Activated naive CD4-positive, alpha-beta T cell treated with anti-CD3 and anti-CD28 coated beads, Interleukin-2, amount 50 U/mL, for 24 hours (primary cell): ENCODE results near the gene MAP6.
A peak's percentile ranks its signal among the peaks of the same experiment; 100 is the strongest.

Experiments used
- H3K27ac Mint-ChIP-seq: one replicate; pipeline ENCODE4 v1.8.0; 2021; ENCODE audit warnings: mild to moderate bottlenecking, mixed read lengths
- H3K27me3 Mint-ChIP-seq: one replicate; pipeline ENCODE4 v1.8.0; 2021; ENCODE audit warnings: mixed read lengths
- H3K36me3 Mint-ChIP-seq: one replicate; pipeline ENCODE4 v1.8.0; 2021; ENCODE audit warnings: mixed read lengths
- H3K4me1 Mint-ChIP-seq: one replicate; pipeline ENCODE4 v1.8.0; 2021; ENCODE audit warnings: mixed read lengths
- H3K4me3 Mint-ChIP-seq: one replicate; pipeline ENCODE4 v1.8.0; 2021; ENCODE audit warnings: mild to moderate bottlenecking, mixed read lengths
- H3K9me3 Mint-ChIP-seq: one replicate; pipeline ENCODE4 v1.8.0; 2021; ENCODE audit warnings: mixed read lengths

Gene MAP6

DNA sequence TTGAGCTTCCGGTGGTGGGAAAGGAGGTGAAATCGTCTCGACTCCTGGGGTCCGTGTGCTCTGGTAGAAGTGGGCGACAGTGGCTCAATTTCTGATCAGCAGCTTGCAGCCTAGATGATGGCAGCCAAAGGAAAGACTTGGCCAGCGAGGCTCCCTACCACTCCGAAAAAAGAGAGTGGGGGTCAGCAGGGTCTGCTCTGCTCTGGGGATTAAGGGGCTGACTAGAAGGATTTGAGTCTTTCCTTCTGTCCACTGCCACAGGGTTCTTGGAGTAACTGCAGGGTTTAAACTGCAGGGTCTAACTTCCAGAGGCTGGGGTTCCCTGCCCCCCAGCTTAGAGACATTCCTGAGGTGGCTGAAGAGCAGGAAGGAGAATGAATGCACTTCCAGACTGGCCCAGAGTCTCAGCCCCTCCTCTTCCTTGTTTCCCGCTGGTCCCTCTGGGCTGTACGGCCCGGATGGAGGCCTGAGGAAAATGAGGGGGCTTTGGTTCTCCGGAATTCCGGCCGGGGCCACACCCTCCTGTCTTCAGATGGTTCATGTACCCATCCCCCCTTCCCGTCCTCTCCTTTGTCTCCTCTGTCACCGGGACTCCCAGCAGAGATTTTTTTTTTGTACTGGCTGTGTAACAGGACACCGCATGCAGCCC lies 105.9 kb downstream of the MAP6 start:
- Mint-ChIP-seq H3K9me3 (no peaks in the 10 kb centered on the region), H3K36me3 (no peaks in the 10 kb centered on the region), H3K4me3 (peak overlapping the region; percentile 99), H3K27ac (peak overlapping the region; percentile 96), H3K4me1 (peaks cover 39% of the 10 kb centered on the region), H3K27me3 (no peaks in the 10 kb centered on the region)

DNA sequence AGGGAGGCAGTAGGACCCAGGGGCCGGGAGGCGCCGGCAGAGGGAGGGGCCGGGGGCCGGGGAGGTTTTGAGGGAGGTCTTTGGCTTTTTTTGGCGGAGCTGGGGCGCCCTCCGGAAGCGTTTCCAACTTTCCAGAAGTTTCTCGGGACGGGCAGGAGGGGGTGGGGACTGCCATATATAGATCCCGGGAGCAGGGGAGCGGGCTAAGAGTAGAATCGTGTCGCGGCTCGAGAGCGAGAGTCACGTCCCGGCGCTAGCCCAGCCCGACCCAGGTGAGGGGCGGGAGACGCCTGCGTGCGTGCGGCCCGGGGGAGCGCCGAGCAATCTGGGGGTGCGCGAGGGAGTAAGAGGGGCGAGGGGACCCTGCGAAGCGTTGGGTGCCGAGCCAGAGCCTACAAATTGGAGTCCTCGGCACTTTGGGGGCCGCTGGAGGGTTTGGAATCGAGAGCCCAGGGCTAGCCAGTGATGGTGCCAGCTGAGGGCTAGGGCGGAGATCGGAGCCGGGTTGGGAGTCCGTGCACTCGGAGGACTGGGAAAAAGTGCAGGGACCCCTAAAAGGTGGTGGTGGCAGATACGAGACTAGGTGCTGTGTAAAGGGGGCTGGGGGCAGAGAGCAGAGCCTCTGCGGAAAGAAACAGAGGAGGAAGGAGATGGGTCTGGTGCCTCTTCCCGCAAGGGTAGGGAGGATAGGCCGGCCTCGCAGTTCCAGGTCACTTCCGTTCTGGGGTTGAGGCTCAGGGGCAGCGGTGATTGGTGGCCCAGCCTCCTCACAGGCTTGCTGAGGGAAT lies 106.6 kb downstream of the MAP6 start, which contains the start of gene SERPINH1:
Gene SERPINH1 (plus strand): TSS at position 206 of the 788 bp plus-strand sequence. CDS start 4,097 bp downstream, outside the sequence.
- H3K4me3 Mint-ChIP-seq: peak within 1 kb of the TSS; percentile 99
- peaks cover 39% of the 10 kb centered on the region for H3K4me1 Mint-ChIP-seq
- peak within 1 kb of the TSS; percentile 96 for H3K27ac Mint-ChIP-seq
- no peaks in the 10 kb centered on the region for H3K9me3 Mint-ChIP-seq
- no peaks in the 10 kb centered on the region for H3K36me3 Mint-ChIP-seq
- no peaks in the 10 kb centered on the region for H3K27me3 Mint-ChIP-seq

DNA sequence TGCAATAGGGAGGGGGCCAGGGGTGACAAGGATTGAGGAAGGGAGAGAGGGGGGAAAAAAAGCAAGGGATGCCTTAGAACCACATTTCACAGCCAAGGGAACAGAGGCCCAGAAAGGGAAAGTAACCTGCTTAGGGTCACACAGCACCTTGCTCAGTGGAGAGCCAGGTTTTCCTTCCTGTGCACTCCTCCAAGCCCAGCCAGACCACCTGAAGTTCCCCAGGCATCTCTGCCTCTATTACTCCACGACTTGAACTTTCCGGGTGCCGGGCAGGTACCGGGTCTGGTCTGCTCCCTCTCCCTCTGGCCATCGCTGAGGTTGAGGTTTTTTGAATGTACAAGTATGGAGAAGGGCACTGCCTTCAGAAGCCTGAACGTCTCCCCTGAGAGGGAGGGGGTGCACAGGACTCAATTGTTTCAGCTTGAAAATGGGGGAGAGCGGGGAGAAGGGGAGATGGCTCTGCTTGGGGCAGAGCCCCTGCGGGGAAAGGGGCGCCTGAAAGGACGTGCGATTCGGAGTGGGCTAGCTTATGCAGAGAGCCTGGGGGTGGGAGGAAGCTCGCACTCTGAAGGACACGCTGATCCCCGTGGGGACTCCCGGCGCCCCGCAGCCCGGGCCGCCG lies 107.3 kb downstream of the MAP6 start:
- no peaks in the 10 kb centered on the region for H3K36me3 Mint-ChIP-seq
- H3K27ac Mint-ChIP-seq: peak overlapping the region; percentile 90
- H3K4me1 Mint-ChIP-seq: peaks cover 39% of the 10 kb centered on the region
- H3K4me3 Mint-ChIP-seq: peak overlapping the region; percentile 99
- H3K9me3 Mint-ChIP-seq: no peaks in the 10 kb centered on the region
- H3K27me3 Mint-ChIP-seq: no peaks in the 10 kb centered on the region

DNA sequence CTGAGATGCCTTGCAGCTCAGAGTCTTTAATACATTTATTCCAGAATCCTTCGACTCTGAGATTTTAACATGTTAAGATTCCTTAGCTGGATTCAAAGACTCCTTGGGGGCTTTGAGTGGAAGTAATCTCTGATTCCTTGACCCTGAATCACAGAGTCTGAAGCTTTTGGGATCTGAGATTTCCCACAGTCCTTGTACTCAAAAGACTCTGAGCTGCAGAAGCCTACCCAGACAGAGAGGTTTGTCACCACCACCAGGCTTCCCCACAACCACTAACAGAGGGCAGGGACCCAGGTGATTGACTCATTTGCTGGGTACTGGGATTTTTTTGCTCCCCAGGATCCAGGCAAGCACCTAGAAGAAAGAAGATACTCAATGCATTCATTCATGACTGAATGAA lies 108.2 kb downstream of the MAP6 start:
- Mint-ChIP-seq H3K36me3 (no peaks in the 10 kb centered on the region), H3K4me3 (peak overlapping the region; percentile 99), H3K4me1 (peaks cover 36% of the 10 kb centered on the region), H3K27ac (no peak overlapping the region), H3K27me3 (no peaks in the 10 kb centered on the region), H3K9me3 (no peaks in the 10 kb centered on the region)

DNA sequence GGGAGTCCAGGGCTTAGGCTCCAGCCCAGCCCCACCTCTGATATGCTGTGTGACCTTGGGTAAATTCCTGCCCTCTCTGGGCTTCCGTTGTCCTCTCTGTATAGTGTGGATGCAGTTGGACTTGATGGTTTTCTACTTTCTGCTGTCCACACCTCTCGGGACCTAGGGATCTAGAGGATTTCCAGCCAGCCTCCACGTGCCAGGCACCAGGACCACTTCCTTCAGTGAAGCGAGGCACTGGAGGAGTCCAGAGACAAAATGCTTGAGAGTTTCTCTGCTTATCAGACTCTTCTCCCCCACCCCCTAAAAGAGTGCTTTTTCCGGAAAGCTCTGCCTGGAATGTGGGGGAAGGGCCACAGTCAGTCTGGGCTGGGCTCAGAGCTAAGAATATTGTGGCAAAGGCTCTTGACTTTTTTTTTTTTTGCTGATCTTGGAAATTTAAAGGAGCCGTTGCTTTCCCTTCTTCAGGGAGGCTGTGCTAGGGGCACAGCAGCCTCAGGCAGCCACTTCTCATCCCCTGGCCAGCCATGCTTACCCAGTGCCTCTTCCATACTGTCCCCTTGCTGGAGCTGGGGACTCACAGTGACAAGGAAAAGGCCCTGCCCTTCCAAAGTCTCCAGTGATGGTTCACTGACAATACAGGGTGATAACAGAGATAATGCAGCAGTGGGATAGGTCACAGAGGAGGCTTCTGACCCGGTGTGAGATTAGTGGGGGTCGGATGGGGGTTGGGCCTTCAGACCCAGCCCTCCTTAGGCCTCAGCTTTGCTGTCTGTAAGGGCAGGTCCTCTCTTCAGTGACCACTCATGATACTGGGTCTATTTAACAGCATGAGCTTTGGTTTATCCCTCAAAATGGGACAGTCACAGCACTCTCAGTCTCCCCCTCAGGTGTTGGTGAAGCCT lies 109.6 kb downstream of the MAP6 start:
- Mint-ChIP-seq H3K9me3 (no peaks in the 10 kb centered on the region), H3K27me3 (no peaks in the 10 kb centered on the region), H3K4me1 (peaks cover 29% of the 10 kb centered on the region), H3K27ac (peak overlapping the region; percentile 65), H3K36me3 (no peaks in the 10 kb centered on the region), H3K4me3 (no peak overlapping the region)

DNA sequence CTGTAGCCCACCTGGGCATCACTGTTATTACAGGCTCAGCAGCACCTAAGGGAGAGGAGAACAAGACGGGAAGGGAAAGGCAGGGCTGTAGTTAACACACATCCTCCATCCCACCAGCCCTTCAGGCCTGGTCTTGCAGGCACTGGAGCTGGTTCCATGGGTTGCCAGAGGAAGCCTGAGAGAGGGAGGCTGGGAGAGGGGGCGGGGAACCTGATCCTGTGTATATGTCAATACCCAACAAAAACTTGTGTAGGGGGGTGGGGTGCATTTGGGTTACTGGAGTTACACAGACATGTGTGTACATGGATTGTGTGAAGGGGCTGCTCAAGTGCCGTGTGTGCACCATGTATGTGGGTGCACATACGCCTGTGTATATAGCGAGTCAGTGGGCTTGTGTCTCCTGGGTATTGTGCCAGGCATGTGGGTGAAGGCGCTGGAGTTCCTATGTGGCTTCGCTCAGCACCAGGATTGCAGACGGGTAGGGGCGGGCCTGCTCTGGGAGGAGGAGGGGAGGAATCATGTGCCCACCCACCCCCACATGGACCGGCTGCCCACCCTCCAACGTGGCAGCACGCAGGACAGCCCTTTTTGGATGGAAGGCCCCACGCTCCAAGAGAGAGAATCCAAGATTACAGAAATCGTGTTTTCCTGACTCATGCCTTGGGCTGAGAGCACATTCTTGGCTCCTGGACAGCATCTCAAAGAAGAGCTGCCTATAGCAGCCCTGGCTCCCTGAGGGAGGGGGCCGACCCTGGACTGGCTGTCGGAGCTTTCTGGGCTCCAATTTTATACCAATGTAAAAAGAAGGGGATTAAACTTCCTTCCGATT lies 111.0 kb downstream of the MAP6 start:
- Mint-ChIP-seq H3K4me3 (no peak overlapping the region), H3K9me3 (no peaks in the 10 kb centered on the region), H3K27me3 (no peaks in the 10 kb centered on the region), H3K4me1 (peaks cover 18% of the 10 kb centered on the region), H3K27ac (no peak overlapping the region), H3K36me3 (no peaks in the 10 kb centered on the region)

DNA sequence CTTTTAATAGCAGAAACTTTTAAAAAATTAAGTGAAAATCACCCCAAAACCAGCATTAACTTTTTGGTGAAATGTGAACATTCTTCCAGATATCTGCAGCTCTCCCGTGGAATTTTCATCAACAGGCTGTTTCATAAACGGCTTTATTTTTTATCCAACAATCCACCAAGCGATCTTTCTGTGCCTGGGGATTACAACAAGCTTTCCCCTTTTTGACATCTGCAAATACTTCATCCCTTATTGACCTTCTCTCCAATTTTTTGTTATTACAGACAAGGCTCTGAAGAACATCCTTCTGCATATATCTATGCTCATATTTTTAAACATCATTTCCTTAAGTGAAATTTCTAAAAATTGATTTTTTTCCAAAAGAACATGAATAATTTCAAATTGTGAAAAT lies 112.6 kb downstream of the MAP6 start:
- Mint-ChIP-seq H3K27me3 (no peaks in the 10 kb centered on the region), H3K36me3 (no peaks in the 10 kb centered on the region), H3K27ac (no peak overlapping the region), H3K9me3 (no peaks in the 10 kb centered on the region), H3K4me1 (peaks cover 4% of the 10 kb centered on the region), H3K4me3 (no peak overlapping the region)

DNA sequence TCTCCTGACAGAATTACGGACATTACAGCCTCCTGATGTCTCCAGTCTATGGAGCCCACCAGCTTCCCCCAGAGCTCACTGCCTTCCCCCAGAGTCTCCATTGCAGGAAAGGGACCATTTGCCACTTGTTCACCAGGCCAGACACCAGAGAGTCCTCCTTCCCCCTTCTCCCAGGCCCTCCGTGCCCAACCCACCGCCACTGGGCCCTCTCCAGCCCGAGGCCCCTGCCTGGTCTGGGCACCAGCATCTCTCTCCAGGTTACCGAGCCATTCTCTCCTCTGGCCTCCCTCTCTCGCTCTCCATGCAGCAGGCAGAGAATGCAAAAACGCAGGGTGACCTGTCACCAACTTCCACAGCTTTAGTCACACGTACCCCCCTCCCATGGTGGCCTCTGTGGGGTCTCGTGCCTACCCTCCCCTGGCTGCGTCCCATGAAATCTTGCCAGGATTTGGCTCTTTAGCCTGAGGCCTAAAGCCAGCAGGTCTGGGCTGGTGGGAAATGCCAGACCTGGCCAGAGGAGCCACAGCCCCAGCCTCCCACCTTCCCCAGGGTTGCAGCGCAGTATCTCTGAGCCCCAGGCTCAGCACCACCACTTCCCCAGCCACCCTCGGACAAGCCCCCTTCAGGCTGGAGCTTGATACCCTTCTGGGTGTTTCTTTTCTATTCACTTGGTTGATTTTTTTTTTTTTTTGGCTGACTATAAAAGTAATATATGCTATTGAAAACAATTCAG lies 113.6 kb downstream of the MAP6 start:
- Mint-ChIP-seq H3K27ac (no peak overlapping the region), H3K36me3 (no peaks in the 10 kb centered on the region), H3K9me3 (no peaks in the 10 kb centered on the region), H3K4me3 (no peak overlapping the region), H3K4me1 (no peaks in the 10 kb centered on the region), H3K27me3 (no peaks in the 10 kb centered on the region)

DNA sequence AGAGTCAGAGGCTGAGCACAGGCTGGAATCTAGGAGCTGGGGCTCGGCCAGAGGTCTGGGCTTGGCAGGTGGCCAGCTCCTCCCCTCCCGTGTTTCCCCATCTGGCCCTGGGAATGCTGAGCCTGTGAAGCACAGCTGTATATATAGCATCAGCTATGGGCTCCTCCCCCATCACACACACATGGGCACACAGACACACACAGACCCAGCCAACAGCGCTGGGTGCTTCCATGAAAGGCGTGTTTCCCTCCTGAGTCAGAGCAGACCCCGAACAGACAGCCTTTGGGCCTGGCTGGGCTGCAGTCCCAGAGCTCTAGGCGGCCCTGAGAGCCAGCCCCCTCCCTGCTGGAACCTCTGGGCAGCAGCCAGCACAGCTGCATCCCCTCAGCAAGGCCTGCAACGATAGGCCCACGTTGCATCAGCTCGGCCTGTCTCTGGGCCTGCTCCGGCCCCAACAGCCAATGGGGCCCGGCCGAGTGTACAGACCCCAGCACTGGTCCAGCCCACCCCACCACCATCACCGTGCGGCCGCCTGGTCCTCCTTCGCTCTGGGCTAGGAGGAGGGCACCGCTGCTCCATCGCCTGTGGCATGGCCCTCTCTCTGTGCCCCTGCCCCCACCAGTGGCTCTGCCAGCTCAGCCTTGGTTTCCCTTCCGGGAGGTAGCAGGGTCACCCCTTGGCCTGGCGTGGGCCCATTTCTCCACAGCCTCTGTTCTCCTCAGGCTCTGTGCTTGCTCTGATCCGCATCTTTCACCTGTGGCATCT lies 114.4 kb downstream of the MAP6 start:
- Mint-ChIP-seq H3K27ac (no peak overlapping the region), H3K4me1 (no peaks in the 10 kb centered on the region), H3K36me3 (no peaks in the 10 kb centered on the region), H3K27me3 (no peaks in the 10 kb centered on the region), H3K9me3 (no peaks in the 10 kb centered on the region), H3K4me3 (no peak overlapping the region)

DNA sequence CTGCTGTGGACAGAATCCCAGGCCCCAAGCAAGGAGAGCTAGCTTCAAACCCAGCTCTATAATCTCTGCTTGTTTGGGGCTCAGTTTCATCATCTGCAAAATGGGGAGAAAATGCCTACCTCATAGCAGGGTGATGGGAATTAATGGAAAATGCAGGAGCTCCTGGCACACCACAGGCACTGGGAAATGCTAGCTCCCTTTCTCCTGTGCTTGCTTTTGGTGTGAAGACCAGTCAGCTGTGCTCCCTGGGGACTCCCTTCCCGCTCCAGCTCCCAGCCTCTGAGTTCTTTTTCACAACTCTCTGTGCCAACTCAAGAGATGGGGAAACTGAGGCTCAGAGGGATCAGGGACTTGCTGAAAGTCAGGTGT lies 115.0 kb downstream of the MAP6 start:
- Mint-ChIP-seq H3K36me3 (no peaks in the 10 kb centered on the region), H3K9me3 (no peaks in the 10 kb centered on the region), H3K4me3 (no peak overlapping the region), H3K27ac (no peak overlapping the region), H3K4me1 (no peaks in the 10 kb centered on the region), H3K27me3 (no peaks in the 10 kb centered on the region)

DNA sequence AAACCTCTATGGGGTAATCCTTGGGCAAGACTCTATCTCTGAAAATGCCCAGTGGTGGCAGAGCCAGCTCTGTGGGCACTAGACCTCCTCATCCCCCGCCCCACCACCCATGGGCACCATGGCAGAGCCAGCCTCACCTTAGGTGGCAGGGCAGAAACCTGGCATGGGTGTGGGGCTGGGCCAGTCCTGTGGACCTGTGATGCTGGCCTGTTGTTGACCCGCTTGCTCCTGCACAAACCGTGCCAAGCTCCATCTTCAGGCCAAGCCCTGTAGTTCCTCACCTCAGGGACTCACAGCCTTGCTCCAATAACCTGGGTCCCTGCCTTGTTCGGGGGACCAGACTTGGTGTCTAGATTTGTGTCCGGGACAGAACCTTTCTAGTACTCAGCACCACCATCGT lies 115.7 kb downstream of the MAP6 start:
- H3K4me3 Mint-ChIP-seq: no peak overlapping the region

DNA sequence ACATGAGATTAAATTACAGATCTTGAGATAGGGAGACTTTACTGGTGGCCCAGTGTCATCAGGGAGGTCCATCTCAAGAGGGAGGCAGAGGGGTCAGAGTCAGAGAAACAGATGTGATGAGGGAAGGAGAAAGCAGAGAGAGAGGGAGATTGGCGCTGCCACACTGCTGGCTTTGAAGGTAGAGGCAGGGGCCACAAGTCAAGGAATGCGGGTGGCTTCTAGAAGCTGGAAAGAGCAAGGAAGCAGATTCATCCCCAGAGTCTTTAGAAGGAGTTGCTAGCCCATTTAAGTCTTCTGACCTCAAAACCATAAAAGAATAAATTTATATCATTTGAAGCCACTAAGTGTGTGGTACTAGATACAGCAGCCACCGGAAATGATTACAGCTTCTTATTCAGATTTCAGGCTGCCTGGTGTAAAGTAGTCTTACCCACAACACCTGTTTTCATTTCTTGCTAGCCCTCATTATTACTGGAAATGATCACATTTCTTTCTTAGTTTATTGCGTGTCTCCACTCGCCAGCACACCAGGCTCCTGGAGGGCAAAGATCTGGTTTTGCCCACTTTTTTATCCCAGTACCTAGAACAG lies 119.4 kb downstream of the MAP6 start:
- Mint-ChIP-seq H3K9me3 (no peaks in the 10 kb centered on the region), H3K27ac (no peak overlapping the region), H3K36me3 (no peaks in the 10 kb centered on the region), H3K4me1 (no peaks in the 10 kb centered on the region), H3K4me3 (no peak overlapping the region), H3K27me3 (no peaks in the 10 kb centered on the region)

More for the DNA sequence above, 115.7 kb downstream of the MAP6 start:
- Mint-ChIP-seq H3K27ac (no peak overlapping the region), H3K27me3 (no peaks in the 10 kb centered on the region), H3K9me3 (no peaks in the 10 kb centered on the region), H3K36me3 (no peaks in the 10 kb centered on the region), H3K4me1 (no peaks in the 10 kb centered on the region)

DNA sequence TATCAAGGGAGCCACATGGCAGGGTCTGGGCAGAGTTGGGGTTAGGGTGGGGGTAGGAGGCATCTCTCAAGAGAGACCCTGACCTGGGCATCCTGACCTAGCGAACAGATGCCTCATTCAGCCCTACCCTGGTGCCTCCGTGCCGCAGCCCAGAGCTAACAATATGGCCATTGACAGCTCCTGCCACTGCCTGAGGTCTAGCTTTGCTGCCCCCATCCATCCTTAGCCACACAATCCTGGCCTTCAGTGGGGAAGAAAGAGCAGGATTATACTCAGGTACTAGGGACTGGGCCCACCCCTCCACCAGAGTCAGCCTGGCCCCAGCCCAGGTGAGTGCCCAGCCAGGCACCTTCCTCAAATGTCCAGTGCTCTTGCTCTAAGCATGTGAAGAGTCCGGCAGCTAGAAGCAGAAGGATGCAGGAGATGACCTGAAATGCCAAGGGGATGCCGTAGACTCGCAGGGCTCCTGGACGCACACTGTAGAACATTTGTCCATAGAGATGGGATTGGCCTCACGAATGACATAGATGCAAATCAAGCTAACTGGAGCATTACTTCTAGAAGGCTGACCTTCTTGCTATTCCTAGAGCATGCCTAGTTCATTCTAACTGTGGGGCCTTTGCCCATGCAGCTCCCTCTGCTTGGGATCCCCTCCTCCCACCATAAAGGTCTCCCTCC lies 120.1 kb downstream of the MAP6 start:
- no peaks in the 10 kb centered on the region for H3K9me3 Mint-ChIP-seq
- no peaks in the 10 kb centered on the region for H3K36me3 Mint-ChIP-seq
- no peak overlapping the region for H3K4me3 Mint-ChIP-seq
- no peak overlapping the region for H3K27ac Mint-ChIP-seq
- H3K27me3 Mint-ChIP-seq: no peaks in the 10 kb centered on the region
- no peaks in the 10 kb centered on the region for H3K4me1 Mint-ChIP-seq
